HepG2 (cell line): Measurements from ENCODE around the gene XPO5. TPM values are rescaled to one million over a fixed set of nuclear protein-coding genes. Genes with fewer than 3 reads are reported as not detected.

Source experiments
- ADNP ChIP-seq: sonication (generic); formaldehyde crosslinking; IDR thresholded peaks from 2 replicates; pipeline ENCODE4 v1.4.0; 2020; ENCODE audit warnings: missing genetic modification reagents
- CEBPG ChIP-seq: IDR thresholded peaks from 2 replicates; pipeline ENCODE4 v1.6.1; 2016
- CHD2 ChIP-seq: IDR thresholded peaks from 2 replicates; pipeline ENCODE4 v1.6.1; 2011; ENCODE audit warnings: low read depth, low read length, improper control_type of control experiment
- DMAP1 ChIP-seq: IDR thresholded peaks from 2 replicates; pipeline ENCODE4 v1.6.1; 2016
- EHMT2 ChIP-seq: fragments of 200-600 bp; sonication (generic); IDR thresholded peaks from 2 replicates; pipeline ENCODE4 v1.7.0; 2017; ENCODE audit warnings: antibody characterized with exemption, low read depth, low read length, borderline replicate concordance
- ELF3 ChIP-seq: IDR thresholded peaks from 2 replicates; pipeline ENCODE4 v1.6.1; 2016; ENCODE audit warnings: missing genetic modification reagents, missing compliant biosample characterization
- FOXM1 ChIP-seq: sonication (generic); formaldehyde crosslinking; IDR thresholded peaks from 2 replicates; pipeline ENCODE4 v1.5.0; 2020; ENCODE audit warnings: missing genetic modification reagents
- KAT8 ChIP-seq: IDR thresholded peaks from 2 replicates; pipeline ENCODE4 v1.6.1; 2016; ENCODE audit warnings: missing genetic modification reagents, missing compliant biosample characterization
- KDM1A ChIP-seq: IDR thresholded peaks from 2 replicates; pipeline ENCODE4 v1.6.1; 2016; ENCODE audit warnings: missing compliant biosample characterization
- SALL1 ChIP-seq: sonication (generic); formaldehyde crosslinking; IDR thresholded peaks from 2 replicates; pipeline ENCODE4 v1.8.0; 2022; ENCODE audit warnings: mild to moderate bottlenecking, missing genetic modification reagents
- ZNF670 ChIP-seq: sonication (generic); formaldehyde crosslinking; IDR thresholded peaks from 2 replicates; pipeline ENCODE4 v1.8.0; 2022; ENCODE audit warnings: mild to moderate bottlenecking, missing genetic modification reagents, borderline replicate concordance
- ZSCAN12 ChIP-seq: sonication (generic); formaldehyde crosslinking; IDR thresholded peaks from 2 replicates; pipeline ENCODE4 v1.9.0; 2021; ENCODE audit warnings: mild to moderate bottlenecking, missing genetic modification reagents
- ZZZ3 ChIP-seq: sonication (generic); formaldehyde crosslinking; IDR thresholded peaks from 2 replicates; pipeline ENCODE4 v1.4.0; 2020; ENCODE audit warnings: missing genetic modification reagents, mild to moderate bottlenecking, borderline replicate concordance
- polyA plus RNA-seq, 8 experiments: library from polyadenylated mRNA; depleted of rRNA in 3 of 8; stranded (reverse) in 7 of 8; unstranded in 1 of 8; fragments of >200 nt; fragmentation: Illumina TruSeq in 4 of 8; extraction: Trizol in 4 of 8; gene quantifications; 2 replicates each; pipeline versions ENCODE4 v1.2.1 to v1.2.3, GENCODE V29; 2011 to 2016; ENCODE audit warnings: low read depth in 4 of 8, missing spikeins in 1 of 8, mixed read lengths in 1 of 8; ENCODE audit not compliant: insufficient read depth in 1 of 8
- total RNA-seq, 5 experiments: library from RNA; depleted of rRNA; stranded (reverse); fragments of >200 nt; fragmentation: Illumina TruSeq; extraction: Trizol; gene quantifications; 2 replicates each; pipeline ENCODE4 v1.2.3, GENCODE V29; 2016; ENCODE audit warnings: low read depth in 1 of 5
- TF ChIP-seq, protein P1 (sequence below): sonication (generic); formaldehyde crosslinking; IDR thresholded peaks from 2 replicates; pipeline ENCODE4 v1.9.0; 2022; ENCODE audit warnings: low read depth, missing genetic modification reagents
- TF ChIP-seq, protein P2 (sequence below): IDR thresholded peaks from 2 replicates; pipeline ENCODE4 v1.6.1; 2016
- TF ChIP-seq, protein P3 (sequence below): sonication (generic); formaldehyde crosslinking; IDR thresholded peaks from 2 replicates; pipeline ENCODE4 v1.4.0; 2020; ENCODE audit warnings: mild to moderate bottlenecking, missing genetic modification reagents
- TF ChIP-seq, protein P4 (sequence below): sonication (generic); formaldehyde crosslinking; IDR thresholded peaks from 2 replicates; pipeline ENCODE4 v1.8.0; 2022; ENCODE audit warnings: missing genetic modification reagents, mild to moderate bottlenecking, inconsistent platforms, borderline replicate concordance
- TF ChIP-seq, protein P5 (sequence below): sonication (generic); formaldehyde crosslinking; conservative IDR thresholded peaks from 2 replicates; pipeline ENCODE4 v1.8.1; 2023; ENCODE audit warnings: missing genetic modification reagents
- TF ChIP-seq, protein P6 (sequence below): sonication (generic); formaldehyde crosslinking; IDR thresholded peaks from 2 replicates; pipeline ENCODE4 v1.4.0; 2020; ENCODE audit warnings: missing genetic modification reagents, borderline replicate concordance

The XPO5 gene
- total and polyA plus RNA-seq, 2 of the 13 experiments (the other 11 are each of a cell fraction or from before 2014, with no cell fraction given), result 52.2 to 68.0 TPM

DNA sequence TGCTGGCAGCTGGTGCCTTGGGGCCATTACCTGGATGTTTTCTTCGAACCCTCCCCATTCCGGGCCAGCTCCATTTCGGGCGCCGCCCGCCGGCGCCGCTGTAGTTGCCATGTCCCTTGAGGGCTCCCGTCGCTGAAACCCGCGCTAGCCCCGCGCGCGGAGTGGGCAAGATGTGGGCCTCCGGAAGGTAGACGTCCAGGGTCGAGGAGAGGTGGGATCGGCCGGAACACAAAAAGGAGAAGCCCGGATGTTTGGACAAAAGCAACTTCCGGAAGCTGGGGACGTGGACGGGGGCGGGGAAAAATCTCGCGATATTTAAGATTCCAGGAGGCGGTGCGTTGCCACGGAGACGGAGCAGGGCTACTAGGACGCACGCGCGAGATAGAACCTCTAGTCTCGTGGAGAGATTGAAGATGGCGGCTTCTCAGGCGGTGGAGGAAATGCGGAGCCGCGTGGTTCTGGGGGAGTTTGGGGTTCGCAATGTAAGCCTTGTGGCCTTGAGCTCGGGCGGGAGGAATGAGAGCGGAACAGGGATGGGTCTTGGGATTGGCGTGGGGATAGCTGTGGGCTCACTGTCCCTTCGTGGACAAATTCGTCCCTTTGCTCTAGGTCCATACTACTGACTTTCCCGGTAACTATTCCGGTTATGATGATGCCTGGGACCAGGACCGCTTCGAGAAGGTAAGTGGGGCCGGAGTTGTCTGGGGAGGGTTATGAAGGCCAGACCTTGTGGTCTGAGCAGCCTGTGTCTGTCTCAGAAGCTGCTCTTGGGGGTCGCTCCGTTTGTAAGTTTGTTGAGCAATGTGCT lies 58.9 kb downstream of the XPO5 start, which contains the start of the genes POLR1C and YIPF3 (continued):
- TF ChIP-seq, protein P1, sequence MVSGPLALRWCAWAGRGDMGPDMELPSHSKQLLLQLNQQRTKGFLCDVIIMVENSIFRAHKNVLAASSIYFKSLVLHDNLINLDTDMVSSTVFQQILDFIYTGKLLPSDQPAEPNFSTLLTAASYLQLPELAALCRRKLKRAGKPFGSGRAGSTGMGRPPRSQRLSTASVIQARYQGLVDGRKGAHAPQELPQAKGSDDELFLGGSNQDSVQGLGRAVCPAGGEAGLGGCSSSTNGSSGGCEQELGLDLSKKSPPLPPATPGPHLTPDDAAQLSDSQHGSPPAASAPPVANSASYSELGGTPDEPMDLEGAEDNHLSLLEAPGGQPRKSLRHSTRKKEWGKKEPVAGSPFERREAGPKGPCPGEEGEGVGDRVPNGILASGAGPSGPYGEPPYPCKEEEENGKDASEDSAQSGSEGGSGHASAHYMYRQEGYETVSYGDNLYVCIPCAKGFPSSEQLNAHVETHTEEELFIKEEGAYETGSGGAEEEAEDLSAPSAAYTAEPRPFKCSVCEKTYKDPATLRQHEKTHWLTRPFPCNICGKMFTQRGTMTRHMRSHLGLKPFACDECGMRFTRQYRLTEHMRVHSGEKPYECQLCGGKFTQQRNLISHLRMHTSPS, result no peak
- TF ChIP-seq SALL1 (peak; percentile 80), CEBPG (no peak; the same call in 1 of the 2 replicates), KAT8 (CRISPR knock-in tag) (peak; percentile 98), EHMT2 (no peak), DMAP1 (peak; percentile 97), ELF3 (CRISPR knock-in tag) (peak; percentile 74), ADNP (CRISPR knock-in tag) (no peak), KDM1A (no peak), ZSCAN12 (CRISPR knock-in tag) (peak; percentile 82), ZZZ3 (CRISPR knock-in tag) (peak; percentile 78), CHD2 (peak; percentile 96), FOXM1 (CRISPR knock-in tag) (no peak; the same call in 1 of the 2 replicates), ZNF670 (no peak; the same call in 1 of the 2 replicates)
- TF ChIP-seq, protein P2, sequence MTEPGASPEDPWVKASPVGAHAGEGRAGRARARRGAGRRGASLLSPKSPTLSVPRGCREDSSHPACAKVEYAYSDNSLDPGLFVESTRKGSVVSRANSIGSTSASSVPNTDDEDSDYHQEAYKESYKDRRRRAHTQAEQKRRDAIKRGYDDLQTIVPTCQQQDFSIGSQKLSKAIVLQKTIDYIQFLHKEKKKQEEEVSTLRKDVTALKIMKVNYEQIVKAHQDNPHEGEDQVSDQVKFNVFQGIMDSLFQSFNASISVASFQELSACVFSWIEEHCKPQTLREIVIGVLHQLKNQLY (CRISPR knock-in tag), result no peak
- TF ChIP-seq, protein P3, sequence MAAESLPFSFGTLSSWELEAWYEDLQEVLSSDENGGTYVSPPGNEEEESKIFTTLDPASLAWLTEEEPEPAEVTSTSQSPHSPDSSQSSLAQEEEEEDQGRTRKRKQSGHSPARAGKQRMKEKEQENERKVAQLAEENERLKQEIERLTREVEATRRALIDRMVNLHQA (CRISPR knock-in tag), result 0 out of 2 replicates have a peak, but pooled peaks have one; percentile 13
- TF ChIP-seq, protein P4, sequence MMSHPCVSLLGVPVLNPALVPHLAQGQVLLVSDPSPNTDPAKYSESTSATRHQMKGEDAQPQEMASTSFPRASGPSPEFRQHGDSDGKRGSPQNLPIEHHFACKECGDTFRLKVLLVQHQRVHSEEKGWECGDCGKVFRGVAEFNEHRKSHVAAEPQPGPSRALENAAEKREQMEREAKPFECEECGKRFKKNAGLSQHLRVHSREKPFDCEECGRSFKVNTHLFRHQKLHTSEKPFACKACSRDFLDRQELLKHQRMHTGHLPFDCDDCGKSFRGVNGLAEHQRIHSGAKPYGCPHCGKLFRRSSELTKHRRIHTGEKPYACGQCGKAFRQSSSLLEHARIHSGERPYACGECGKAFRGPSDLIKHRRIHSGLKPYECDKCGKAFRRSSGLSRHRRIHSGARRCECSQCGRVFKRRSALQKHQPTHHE (CRISPR knock-in tag), result peak; percentile 57; the same call in 1 of the 2 replicates
- TF ChIP-seq, protein P5, sequence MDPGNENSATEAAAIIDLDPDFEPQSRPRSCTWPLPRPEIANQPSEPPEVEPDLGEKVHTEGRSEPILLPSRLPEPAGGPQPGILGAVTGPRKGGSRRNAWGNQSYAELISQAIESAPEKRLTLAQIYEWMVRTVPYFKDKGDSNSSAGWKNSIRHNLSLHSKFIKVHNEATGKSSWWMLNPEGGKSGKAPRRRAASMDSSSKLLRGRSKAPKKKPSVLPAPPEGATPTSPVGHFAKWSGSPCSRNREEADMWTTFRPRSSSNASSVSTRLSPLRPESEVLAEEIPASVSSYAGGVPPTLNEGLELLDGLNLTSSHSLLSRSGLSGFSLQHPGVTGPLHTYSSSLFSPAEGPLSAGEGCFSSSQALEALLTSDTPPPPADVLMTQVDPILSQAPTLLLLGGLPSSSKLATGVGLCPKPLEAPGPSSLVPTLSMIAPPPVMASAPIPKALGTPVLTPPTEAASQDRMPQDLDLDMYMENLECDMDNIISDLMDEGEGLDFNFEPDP (CRISPR knock-in tag), result no peak
- TF ChIP-seq, protein P6, sequence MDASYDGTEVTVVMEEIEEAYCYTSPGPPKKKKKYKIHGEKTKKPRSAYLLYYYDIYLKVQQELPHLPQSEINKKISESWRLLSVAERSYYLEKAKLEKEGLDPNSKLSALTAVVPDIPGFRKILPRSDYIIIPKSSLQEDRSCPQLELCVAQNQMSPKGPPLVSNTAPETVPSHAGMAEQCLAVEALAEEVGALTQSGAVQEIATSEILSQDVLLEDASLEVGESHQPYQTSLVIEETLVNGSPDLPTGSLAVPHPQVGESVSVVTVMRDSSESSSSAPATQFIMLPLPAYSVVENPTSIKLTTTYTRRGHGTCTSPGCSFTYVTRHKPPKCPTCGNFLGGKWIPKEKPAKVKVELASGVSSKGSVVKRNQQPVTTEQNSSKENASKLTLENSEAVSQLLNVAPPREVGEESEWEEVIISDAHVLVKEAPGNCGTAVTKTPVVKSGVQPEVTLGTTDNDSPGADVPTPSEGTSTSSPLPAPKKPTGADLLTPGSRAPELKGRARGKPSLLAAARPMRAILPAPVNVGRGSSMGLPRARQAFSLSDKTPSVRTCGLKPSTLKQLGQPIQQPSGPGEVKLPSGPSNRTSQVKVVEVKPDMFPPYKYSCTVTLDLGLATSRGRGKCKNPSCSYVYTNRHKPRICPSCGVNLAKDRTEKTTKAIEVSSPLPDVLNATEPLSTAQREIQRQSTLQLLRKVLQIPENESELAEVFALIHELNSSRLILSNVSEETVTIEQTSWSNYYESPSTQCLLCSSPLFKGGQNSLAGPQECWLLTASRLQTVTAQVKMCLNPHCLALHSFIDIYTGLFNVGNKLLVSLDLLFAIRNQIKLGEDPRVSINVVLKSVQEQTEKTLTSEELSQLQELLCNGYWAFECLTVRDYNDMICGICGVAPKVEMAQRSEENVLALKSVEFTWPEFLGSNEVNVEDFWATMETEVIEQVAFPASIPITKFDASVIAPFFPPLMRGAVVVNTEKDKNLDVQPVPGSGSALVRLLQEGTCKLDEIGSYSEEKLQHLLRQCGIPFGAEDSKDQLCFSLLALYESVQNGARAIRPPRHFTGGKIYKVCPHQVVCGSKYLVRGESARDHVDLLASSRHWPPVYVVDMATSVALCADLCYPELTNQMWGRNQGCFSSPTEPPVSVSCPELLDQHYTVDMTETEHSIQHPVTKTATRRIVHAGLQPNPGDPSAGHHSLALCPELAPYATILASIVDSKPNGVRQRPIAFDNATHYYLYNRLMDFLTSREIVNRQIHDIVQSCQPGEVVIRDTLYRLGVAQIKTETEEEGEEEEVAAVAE (CRISPR knock-in tag), result 0 out of 2 replicates have a peak, but pooled peaks have one; percentile 31
